Parathyroid adenoma (tissue), 2 donors: Measurements from ENCODE around the gene TSPEAR.
"Not testable (repeated sequence)": the region's sequence is repeated elsewhere in the genome, so short reads cannot be mapped to it uniquely, and the experiment has no call there.

Source experiments
- H2AFZ ChIP-seq: fragments of 300-600 bp; sonication (generic); one replicate; pipeline ENCODE4 v1.7.0; 2017; ENCODE audit warnings: antibody characterized with exemption, mild to moderate bottlenecking
- H3K27ac ChIP-seq: fragments of 300-600 bp; sonication (generic); one replicate; pipeline ENCODE4 v1.7.0; 2017
- H3K27me3 ChIP-seq: fragments of 300-600 bp; sonication (generic); one replicate; pipeline ENCODE4 v1.7.0; 2017; ENCODE audit warnings: low read length; ENCODE audit not compliant: control insufficient read depth, insufficient read depth
- H3K36me3 ChIP-seq: fragments of 300-600 bp; sonication (generic); one replicate; pipeline ENCODE4 v1.7.0; 2017; ENCODE audit warnings: low read length; ENCODE audit not compliant: control insufficient read depth, insufficient read depth
- H3K4me1 ChIP-seq: fragments of 300-600 bp; sonication (generic); one replicate; pipeline ENCODE4 v1.7.0; 2017; ENCODE audit warnings: control low read depth
- H3K4me2 ChIP-seq: fragments of 300-600 bp; sonication (generic); one replicate; pipeline ENCODE4 v1.7.0; 2017; ENCODE audit warnings: low read length
- H3K4me3 ChIP-seq: fragments of 300-600 bp; sonication (generic); one replicate; pipeline ENCODE4 v1.7.0; 2017; ENCODE audit warnings: low read depth, low read length
- H3K79me2 ChIP-seq: fragments of 300-600 bp; sonication (generic); one replicate; pipeline ENCODE4 v1.7.0; 2017; ENCODE audit warnings: control low read depth
- H3K9ac ChIP-seq: fragments of 300-600 bp; sonication (generic); one replicate; pipeline ENCODE4 v1.7.0; 2017; ENCODE audit warnings: mild to moderate bottlenecking
- H3K9me3 ChIP-seq: fragments of 300-600 bp; sonication (generic); one replicate; pipeline ENCODE4 v1.7.0; 2017; ENCODE audit warnings: low read length; ENCODE audit not compliant: control insufficient read depth
- TF ChIP-seq, protein P1 (sequence below): fragments of 300-600 bp; sonication (generic); IDR thresholded peaks from one replicate; pipeline ENCODE4 v1.7.0; 2017; ENCODE audit warnings: antibody characterized with exemption, mild to moderate bottlenecking
- donor health status: primary hyperparathyroidism.

The TSPEAR gene

DNA sequence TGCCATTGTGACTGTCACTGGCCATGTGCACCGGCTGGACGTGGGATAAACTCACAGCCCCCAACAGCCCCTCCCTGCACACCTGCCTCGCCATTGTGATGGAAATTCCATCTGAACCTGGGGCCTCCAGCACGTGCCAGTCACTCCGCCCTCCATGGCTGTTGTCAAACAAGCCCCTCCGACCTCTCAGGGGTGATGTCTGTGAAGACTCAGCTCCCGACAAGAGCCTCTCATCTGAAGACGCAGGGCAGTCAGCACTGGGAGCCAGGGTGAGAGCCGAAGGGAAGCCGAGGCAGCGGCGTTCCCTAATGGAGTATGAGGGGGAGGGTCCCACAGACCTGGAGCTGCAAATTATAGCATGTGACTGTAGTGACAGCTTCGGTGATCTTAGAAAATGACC lies 158.7 kb downstream of the TSPEAR start:
- TF ChIP-seq, protein P1, sequence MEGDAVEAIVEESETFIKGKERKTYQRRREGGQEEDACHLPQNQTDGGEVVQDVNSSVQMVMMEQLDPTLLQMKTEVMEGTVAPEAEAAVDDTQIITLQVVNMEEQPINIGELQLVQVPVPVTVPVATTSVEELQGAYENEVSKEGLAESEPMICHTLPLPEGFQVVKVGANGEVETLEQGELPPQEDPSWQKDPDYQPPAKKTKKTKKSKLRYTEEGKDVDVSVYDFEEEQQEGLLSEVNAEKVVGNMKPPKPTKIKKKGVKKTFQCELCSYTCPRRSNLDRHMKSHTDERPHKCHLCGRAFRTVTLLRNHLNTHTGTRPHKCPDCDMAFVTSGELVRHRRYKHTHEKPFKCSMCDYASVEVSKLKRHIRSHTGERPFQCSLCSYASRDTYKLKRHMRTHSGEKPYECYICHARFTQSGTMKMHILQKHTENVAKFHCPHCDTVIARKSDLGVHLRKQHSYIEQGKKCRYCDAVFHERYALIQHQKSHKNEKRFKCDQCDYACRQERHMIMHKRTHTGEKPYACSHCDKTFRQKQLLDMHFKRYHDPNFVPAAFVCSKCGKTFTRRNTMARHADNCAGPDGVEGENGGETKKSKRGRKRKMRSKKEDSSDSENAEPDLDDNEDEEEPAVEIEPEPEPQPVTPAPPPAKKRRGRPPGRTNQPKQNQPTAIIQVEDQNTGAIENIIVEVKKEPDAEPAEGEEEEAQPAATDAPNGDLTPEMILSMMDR = no peak
- Histone ChIP-seq H3K36me3 (no peaks in the 10 kb centered on the region), H3K79me2 (no peaks in the 10 kb centered on the region), H3K27ac (no peak overlapping the region), H3K9ac (no peak overlapping the region), H3K4me3 (no peak overlapping the region), H3K4me2 (no peak overlapping the region), H3K4me1 (no peaks in the 10 kb centered on the region), H3K9me3 (no peaks in the 10 kb centered on the region), H2AFZ (no peak overlapping the region), H3K27me3 (no peaks in the 10 kb centered on the region)

DNA sequence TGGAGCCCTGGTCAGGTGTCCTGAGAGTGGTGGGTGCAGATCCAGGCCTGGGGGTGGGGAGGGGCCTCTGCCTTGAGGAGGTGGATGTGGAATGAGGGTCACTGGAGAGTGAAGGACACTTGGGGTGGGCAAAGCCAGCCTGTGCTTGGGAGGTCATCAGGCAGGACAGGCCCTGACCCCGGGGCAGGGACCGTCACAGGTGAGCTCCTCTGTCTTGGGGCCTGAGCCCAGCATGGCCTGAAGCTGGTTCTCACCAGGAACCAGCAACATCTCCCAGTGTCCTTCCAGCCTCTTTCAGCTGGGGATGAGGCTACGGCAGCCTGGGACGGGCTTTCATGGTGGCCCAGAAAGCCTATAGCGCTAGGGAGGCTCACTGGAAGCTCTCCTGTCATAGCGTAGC lies 159.2 kb downstream of the TSPEAR start:
- no peak overlapping the region for H3K4me3 ChIP-seq
- no peaks in the 10 kb centered on the region for H3K36me3 ChIP-seq
- no peaks in the 10 kb centered on the region for H3K79me2 ChIP-seq
- no peaks in the 10 kb centered on the region for H3K27me3 ChIP-seq
- no peak overlapping the region for H3K4me2 ChIP-seq
- H3K9me3 ChIP-seq = no peaks in the 10 kb centered on the region
- H2AFZ ChIP-seq = no peak overlapping the region
- H3K4me1 ChIP-seq = no peaks in the 10 kb centered on the region
- H3K9ac ChIP-seq = no peak overlapping the region
- H3K27ac ChIP-seq = no peak overlapping the region
- TF ChIP-seq, protein P1 = no peak

DNA sequence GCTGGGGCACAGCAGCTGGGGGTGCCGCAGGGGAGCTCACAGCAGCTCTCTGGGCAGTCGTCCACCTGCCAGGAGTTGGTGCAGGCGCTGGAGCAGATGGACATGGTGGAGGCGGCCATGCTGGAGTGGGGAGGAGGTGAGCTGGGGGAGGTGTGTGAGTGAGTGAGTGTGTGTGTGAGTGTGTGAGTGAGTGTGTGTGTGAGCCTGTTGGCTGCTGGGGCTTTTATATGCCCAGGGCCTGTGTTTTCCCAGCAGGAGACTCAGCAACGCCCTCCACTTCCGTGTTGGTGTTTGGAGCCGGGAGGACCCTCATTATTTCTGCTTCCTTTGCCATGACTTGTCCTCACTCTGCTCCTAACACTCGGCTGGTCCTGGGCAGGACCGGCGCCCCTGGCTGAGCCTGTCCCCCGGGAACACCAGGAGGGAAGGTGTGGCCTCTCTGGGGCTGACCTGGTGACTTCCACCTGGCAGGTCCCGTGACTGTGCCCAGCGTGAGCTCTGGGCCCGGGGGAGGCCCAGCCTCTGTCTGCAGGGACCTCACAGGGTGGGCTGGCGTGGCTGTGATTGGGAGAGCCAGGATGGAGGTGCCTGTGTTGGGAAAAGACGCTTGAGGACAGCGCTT lies 159.9 kb downstream of the TSPEAR start, which contains the start of gene KRTAP10-2:
Gene KRTAP10-2 (minus strand): TSS at position 166 of the 622 bp plus-strand sequence. CDS start 47 bp downstream, at position 119.
- TF ChIP-seq, protein P1 = no peak
- H3K36me3 ChIP-seq = no peaks in the 10 kb centered on the region
- no peaks in the 10 kb centered on the region for H3K79me2 ChIP-seq
- no peak within 1 kb of the TSS for H3K27ac ChIP-seq
- no peaks in the 10 kb centered on the region for H3K9me3 ChIP-seq
- no peak within 1 kb of the TSS for H3K9ac ChIP-seq
- H3K4me3 ChIP-seq = no peak within 1 kb of the TSS
- H2AFZ ChIP-seq = no peak within 1 kb of the TSS
- no peak within 1 kb of the TSS for H3K4me2 ChIP-seq
- H3K27me3 ChIP-seq = no peaks in the 10 kb centered on the region
- H3K4me1 ChIP-seq = no peaks in the 10 kb centered on the region

DNA sequence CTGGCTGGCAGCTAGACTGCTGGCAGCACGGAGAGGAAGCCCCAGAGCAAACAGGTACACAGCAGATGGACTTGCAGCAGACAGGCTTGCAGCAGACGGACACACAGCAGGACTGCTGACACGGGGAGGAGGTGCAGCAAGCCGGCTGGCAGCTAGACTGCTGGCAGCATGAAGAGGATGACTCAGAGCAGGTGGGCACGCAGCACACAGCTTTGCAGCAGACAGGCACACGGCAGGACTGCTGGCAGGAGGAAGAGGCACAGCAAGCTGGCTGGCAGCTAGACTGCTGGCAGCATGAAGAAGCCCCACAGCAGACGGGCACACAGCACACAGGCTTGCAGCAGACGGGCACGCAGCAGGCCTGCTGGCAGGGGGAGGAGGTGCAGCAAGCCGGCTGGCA lies 160.6 kb downstream of the TSPEAR start:
- Histone ChIP-seq H3K4me1 (no peaks in the 10 kb centered on the region), H3K27me3 (no peaks in the 10 kb centered on the region), H3K36me3 (no peaks in the 10 kb centered on the region), H3K4me2 (no peak overlapping the region), H3K27ac (no peak overlapping the region), H3K9ac (no peak overlapping the region), H3K9me3 (no peaks in the 10 kb centered on the region), H3K4me3 (no peak overlapping the region), H3K79me2 (no peaks in the 10 kb centered on the region), H2AFZ (no peak overlapping the region)
- TF ChIP-seq, protein P1 = no peak

DNA sequence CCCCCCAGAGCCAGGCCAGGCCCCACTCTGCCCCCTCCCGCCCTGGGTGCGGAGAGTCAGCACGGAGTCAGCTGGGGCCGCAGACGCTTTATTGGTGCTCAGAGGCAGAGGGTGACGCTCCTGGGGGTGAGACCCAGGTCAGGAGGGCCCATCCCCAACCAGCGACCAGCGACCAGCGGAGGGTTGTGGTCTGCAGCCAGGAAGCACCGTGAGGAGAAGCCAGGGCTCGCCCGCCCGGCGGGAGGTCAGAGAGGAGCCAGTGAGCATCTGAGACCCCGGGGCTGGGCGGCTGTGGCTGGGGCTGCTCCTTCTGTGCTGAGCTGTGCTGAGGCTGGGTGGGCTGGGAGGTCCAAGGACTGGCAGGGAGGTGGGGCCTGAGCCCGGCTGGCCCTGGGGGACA lies 161.1 kb downstream of the TSPEAR start:
- H3K9me3 ChIP-seq, H2AFZ ChIP-seq, H3K4me3 ChIP-seq, H3K27me3 ChIP-seq, H3K4me2 ChIP-seq, H3K36me3 ChIP-seq, H3K4me1 ChIP-seq, H3K9ac ChIP-seq, H3K79me2 ChIP-seq, H3K27ac ChIP-seq: not testable (repeated sequence)
